ENCODE results near the gene MRC2. TPM values are rescaled to one million over a fixed set of nuclear protein-coding genes. Genes with fewer than 3 reads are reported as not detected.

MRC2 gene
- total RNA-seq, 4 donors from 2014 or later: 51.9 to 117 (median 78.0) TPM

DNA sequence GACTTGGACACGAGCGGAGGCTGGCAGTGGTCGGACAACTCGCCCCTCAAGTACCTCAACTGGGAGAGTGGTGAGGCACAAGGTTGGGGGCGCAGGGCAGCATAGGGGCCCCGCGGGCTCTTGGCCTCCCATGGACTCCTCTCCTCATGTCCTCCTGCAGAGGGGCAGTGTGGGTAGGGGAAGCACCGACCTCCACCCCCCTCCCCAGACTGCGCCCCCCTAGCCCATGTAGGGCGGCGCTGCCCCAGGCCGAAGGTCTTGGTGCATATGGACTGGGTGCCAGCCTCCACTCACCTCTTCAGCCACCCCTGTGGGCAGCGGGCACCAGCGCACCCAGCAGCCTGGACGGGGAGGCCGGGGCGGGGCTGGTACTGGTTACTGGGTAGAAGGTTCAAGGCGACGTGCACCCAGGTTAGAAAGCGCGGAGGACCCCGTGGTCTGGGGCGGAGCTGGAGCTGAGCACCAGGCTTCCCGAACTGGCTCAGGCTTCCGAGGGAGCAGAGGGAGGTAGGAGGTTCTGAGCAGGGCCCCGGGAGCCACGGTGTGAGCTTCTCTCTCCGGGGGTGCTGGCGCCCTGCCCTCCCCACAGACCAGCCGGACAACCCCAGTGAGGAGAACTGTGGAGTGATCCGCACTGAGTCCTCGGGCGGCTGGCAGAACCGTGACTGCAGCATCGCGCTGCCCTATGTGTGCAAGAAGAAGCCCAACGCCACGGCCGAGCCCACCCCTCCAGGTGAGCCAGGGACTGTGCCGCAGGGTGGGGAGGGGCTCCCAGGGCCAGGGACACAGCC is 39.5 kb downstream of the MRC2 start:
- Histone ChIP-seq H3K27me3 (no peaks in the 10 kb centered on the region), H3K27ac (no peak overlapping the region), H3K9me3 (no peaks in the 10 kb centered on the region), H3K36me3 (peaks cover 0 to 5% (median 0%) of the 10 kb centered on the region in 3 donors), H3K4me1 (peaks cover 0 to 5% (median 0%) of the 10 kb centered on the region in 4 donors), H3K4me3 (no peak overlapping the region)
- 94 to 95% methylated on average over 32 to 39 of the region's 40 CpGs for WGBS, 2 donors
- TF ChIP-seq POLR2A (IDR thresholded peaks at IDR 0.05) (no peak), EP300 (IDR thresholded peaks at IDR 0.05) (no peak)
- TF ChIP-seq, protein P1, sequence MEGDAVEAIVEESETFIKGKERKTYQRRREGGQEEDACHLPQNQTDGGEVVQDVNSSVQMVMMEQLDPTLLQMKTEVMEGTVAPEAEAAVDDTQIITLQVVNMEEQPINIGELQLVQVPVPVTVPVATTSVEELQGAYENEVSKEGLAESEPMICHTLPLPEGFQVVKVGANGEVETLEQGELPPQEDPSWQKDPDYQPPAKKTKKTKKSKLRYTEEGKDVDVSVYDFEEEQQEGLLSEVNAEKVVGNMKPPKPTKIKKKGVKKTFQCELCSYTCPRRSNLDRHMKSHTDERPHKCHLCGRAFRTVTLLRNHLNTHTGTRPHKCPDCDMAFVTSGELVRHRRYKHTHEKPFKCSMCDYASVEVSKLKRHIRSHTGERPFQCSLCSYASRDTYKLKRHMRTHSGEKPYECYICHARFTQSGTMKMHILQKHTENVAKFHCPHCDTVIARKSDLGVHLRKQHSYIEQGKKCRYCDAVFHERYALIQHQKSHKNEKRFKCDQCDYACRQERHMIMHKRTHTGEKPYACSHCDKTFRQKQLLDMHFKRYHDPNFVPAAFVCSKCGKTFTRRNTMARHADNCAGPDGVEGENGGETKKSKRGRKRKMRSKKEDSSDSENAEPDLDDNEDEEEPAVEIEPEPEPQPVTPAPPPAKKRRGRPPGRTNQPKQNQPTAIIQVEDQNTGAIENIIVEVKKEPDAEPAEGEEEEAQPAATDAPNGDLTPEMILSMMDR (IDR thresholded peaks at IDR 0.05): no peak
- DNase-seq (ENCODE audit: low spot score in 2 of 2): no peak

DNA sequence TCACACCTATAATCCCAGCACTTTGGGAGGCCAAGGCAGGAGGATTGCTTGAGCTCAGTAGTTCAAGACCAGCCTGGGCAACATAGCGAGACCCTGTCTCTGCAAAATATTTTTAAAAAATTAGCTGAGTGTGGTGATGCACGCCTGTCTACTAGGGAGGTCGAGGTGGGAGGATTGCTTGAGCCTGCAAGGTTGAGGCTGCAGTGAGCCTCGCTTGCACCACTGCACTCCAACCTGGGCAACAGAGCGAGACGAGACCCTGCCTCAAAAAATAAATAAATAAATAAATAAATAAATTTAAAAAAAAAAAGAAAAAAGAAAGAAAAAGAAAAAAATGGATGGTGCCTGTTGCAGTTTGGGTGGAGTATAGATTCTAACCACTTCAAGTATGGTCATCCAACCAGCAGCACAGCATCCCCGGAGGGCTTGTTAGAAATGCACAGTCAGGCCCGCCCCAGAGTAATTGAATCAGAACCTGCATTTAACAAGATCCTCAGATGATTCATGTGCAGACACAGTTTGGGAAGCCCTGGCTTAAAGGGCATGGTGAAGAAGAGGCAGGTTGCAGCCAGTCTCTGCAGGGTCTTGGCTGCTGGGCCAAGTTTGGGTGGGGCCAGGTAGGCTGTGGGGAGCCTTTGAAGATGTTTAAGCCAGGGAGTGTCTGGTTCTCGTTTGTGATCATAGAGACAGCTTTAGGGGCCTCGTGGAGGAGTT is 40.8 kb downstream of the MRC2 start:
- Histone ChIP-seq H3K4me1 (peaks cover 0 to 5% (median 0%) of the 10 kb centered on the region in 4 donors), H3K27ac (no peak overlapping the region), H3K4me3 (no peak overlapping the region), H3K27me3 (no peaks in the 10 kb centered on the region), H3K9me3 (no peaks in the 10 kb centered on the region), H3K36me3 (peaks cover 0 to 5% (median 0%) of the 10 kb centered on the region in 3 donors)
- no peak for DNase-seq (ENCODE audit: low spot score in 2 of 2)
- TF ChIP-seq EP300 (IDR thresholded peaks at IDR 0.05) (no peak), POLR2A (IDR thresholded peaks at IDR 0.05) (no peak)
- TF ChIP-seq, protein P1 (IDR thresholded peaks at IDR 0.05): no peak
- 74 to 84% methylated on average over 10 of the region's 10 CpGs for WGBS, 2 donors

DNA sequence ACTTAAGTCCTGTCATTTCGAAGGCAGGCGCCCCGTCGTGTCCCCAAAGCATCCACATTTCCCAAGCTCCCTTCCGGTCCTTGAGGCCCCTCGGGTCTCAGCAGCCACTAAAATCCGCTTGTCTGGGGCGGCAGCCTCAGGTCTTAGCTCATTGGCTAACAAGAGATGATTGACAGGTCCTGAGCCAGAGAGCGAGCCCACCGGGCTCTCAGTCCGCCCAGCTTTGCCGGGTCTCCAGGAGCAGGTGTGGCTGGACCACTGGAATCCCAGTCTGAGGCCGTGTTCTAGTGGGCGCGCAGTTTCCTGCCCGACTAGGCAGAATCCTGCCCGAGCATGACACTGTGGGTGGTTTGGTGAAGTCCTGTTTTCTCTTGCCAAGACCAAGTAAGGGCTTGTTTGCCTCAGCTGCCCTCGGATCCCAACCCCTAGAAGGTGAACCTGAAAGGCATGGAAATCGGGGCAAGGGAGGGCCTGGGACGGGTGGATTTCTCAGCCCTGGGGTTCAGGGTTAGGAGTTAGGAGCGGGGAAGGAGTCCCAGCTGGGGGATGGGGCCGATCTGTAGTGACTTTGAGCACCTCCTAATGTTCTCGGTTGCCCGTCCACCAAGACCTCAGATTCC is 42.8 kb downstream of the MRC2 start:
- no peak for DNase-seq (ENCODE audit: low spot score in 2 of 2)
- no peak overlapping the region for H3K4me3 ChIP-seq
- H3K4me1 ChIP-seq: peaks cover 0 to 12% (median 0%) of the 10 kb centered on the region in 4 donors
- H3K27ac ChIP-seq: no peak overlapping the region
- H3K36me3 ChIP-seq: peaks cover 0 to 5% (median 0%) of the 10 kb centered on the region in 3 donors
- H3K9me3 ChIP-seq: no peaks in the 10 kb centered on the region
- 58 to 60% methylated on average over 24 of the region's 24 CpGs for WGBS, 2 donors
- TF ChIP-seq EP300 (IDR thresholded peaks at IDR 0.05) (no peak), POLR2A (IDR thresholded peaks at IDR 0.05) (no peak)
- TF ChIP-seq, protein P1 (IDR thresholded peaks at IDR 0.05): no peak
- no peaks in the 10 kb centered on the region for H3K27me3 ChIP-seq

DNA sequence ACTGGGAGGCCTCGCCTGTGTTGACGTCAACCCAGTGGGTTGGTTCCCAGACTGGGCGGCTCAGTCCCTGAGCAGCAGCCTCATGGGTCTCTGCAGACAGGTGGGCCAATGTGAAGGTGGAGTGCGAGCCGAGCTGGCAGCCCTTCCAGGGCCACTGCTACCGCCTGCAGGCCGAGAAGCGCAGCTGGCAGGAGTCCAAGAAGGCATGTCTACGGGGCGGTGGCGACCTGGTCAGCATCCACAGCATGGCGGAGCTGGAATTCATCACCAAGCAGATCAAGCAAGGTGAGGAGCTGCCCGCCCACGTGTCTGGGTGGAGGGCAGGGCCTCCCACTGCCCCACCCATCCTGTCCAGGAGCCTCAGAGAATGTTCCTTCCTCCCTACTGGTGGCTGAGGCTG is 44.1 kb downstream of the MRC2 start:
- WGBS, 2 donors: 63 to 88% methylated on average over 14 of the region's 14 CpGs
- no peak overlapping the region for H3K27ac ChIP-seq
- H3K9me3 ChIP-seq: no peaks in the 10 kb centered on the region
- no peaks in the 10 kb centered on the region for H3K27me3 ChIP-seq
- no peak for DNase-seq (ENCODE audit: low spot score in 2 of 2)
- no peak overlapping the region for H3K4me3 ChIP-seq
- peaks cover 0 to 14% (median 0%) of the 10 kb centered on the region in 4 donors for H3K4me1 ChIP-seq
- peaks cover 0 to 9% (median 0%) of the 10 kb centered on the region in 3 donors for H3K36me3 ChIP-seq
- TF ChIP-seq POLR2A (IDR thresholded peaks at IDR 0.05) (no peak), EP300 (IDR thresholded peaks at IDR 0.05) (no peak)
- TF ChIP-seq, protein P1 (IDR thresholded peaks at IDR 0.05): no peak

Measured in tibial nerve (tissue), 4 donors.